Raji (cell line): Measurements from ENCODE around the gene ARHGAP24.

Experiments used
- POLR2A ChIP-seq: IDR thresholded peaks from 2 replicates; pipeline ENCODE4 v1.6.1; 2011; ENCODE audit warnings: low read depth, low read length, control low read depth; ENCODE audit not compliant: insufficient read depth

Gene ARHGAP24

DNA sequence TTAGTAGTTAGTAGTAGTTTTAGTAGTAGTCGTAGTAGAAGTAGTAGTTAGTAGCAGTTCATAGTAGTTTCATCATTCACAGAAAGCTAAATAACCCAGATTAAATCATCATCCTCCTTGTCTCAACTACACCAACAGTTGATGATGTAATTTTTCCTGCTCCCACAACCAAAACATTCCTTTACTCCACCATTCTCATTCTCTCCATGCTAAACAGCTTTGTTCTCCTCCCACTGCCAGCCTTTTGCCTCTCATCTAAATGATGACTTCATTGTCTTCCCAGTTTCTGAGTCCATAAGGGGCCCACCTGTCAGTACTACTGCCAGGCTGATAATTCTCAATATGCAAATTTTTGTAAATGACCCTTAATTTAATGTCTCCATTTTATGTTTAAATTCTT is 68.9 kb downstream of the ARHGAP24 start:
- TF ChIP-seq POLR2A = no peak

DNA sequence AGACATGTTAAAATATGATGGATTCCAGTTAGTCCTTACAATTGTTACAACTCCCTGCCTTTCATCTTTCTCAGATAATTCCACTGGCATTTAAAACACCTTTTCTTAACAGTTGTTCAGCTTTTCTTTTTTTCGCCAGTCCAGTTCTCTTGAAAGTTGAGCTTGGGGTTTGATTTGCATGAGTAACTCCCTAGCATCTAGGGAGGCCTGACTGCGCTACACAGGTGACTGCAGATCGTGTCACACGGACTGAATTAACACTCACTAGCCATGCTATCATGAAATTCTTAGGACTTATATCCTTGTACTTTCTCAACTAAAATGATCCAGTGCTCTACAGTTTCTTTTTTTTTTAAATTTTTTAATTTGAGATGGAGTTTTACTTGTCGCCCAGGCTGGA is 69.8 kb downstream of the ARHGAP24 start:
- no peak for TF ChIP-seq POLR2A

DNA sequence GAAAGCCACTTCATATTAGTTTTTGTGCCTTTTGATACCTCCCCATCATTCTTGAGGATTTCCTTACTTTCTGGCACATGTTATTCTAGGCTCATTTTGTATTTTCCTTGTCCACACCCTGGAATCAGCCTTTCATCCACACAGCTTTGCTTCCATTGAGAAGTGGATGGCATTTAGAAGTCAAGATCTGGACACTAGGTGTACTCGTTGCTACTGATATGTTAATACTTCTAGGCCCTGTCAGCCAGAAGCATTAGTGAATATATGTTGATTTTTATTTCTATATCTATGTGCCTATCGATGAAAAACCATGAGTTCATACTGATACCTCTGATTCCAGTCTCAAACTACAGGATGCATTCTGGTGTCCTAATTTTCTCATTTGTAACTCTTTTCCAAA is 73.2 kb downstream of the ARHGAP24 start:
- TF ChIP-seq POLR2A = no peak

DNA sequence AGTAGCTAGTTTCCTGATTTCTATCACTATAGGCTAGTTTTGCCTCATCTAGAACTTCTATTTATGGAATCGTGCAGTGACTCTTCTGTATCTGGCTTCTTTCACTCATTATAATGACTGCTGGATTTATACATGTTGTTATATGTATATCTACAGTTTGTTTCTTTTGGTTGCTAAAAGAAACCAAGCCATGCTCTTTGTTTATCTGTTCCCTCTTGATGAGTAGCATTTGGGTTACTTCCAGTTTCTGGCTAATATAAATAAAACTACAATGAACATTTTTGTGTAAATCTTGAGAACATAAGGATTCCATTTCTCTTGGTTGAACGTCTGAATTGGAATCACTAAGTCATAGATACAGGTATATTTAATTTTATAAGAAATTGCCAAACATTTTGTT is 73.9 kb downstream of the ARHGAP24 start:
- TF ChIP-seq POLR2A = no peak

DNA sequence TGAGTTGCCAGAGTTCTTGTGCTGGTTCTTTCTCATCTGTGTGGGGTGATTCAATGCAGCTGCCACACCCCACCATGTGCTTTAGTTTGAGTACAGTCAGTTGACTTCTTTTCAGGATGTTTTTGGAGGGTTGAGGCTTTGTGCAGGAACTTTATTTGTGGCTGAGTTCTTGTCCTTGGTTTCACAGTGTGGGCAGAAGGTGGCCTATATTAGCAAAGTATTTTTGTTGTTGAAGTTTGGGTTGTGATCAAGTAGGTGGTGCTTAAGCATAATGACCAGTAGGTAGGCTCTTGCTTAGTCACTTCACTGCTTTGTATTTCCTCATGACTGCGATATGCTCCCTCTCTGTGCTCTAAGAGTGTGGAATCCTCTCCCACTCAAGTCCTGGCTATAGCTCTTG is 80.3 kb downstream of the ARHGAP24 start:
- no peak for TF ChIP-seq POLR2A

DNA sequence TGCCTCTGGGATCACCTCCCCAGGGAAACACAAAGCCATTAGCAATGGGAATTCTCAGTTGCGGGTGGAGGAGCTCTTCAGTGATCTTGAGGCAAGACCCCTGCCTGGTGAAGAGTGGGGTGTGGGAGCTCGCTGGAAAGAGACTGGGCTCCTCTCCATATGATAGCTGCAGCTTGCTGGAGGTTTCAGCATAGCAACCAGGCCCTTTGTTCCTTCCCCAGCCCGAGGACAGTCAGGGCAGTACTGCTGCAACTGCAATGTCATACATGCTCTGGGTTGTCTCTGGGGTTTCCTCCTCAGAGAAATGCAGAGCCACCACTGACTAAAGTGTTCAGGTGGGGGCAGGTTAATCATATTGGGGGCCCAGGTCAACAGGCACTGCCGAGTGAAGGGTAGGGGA is 81.3 kb downstream of the ARHGAP24 start:
- TF ChIP-seq POLR2A = no peak

DNA sequence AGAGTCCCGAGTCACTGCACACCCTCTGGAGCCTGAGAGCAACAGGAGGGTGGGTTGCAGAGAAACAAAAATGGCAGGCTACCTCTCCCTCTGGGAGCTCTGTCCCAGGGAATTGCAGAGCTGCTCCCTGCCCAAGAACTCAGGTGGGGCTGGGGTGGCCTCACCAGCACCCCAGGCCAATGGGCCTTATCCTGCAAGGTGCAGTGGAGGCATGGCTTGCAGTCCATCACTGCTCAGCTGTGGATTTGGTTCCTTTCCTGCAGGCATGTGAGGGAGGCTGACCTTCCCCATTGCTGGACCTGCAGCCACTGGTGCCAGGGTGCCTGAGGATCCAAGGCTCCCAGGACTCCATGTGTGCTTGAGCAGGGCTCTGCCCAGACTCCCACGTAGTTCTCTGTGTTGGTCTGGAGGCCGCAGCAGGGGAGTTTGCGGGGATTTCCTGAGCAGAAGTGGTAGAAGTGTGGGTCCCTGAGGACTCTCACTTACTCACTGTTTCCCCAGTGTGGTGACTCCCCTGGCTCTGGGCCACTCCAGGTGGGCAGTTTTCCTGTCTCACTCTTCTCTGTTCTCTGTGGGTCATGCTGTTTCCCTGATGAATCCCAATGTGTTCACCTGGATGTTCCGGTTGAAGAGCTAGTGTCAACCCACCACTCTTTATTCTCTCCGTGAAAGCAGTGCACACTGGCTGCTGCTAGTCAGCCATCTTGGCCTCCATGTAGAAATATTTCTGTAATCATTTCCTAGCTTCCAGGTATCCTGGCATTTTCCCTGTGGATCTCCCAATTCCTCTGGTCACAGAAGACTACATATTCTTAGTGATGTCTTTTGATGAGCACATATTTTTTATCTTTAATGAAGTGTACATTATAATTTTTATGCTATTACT is 82.3 kb downstream of the ARHGAP24 start:
- no peak for TF ChIP-seq POLR2A

DNA sequence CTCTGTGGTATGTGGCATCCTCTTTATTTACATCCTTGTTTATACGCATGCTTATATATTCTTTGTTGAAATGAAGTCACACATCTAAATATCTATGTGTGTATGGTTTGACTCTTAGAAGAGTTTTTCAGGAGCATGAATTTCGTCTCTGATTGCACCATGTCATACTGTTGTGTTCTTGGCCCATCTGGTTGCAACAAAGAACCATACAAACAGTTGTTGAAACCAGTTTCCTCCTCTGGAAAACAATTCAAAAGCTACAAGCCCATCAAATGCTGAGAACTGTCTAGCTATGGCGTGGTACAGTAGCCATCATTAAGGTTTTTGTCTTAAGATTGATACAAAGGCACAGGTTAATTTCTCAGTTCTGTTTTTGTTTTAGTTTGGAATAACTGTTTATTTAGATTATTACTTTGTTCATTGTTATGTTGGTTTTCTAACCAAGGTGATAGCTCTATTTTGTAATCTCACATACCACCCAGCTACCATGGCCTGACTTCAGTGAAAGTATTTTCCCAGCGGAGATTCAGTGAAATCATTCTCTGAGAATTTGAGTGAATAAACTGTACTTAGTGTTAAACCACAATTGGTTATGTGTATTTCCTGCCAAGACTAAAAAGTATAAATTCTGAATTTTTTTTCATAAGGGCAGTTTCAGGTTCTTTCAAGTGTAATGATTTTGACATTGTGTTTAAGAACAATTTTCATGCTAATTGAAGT is 91.0 kb downstream of the ARHGAP24 start:
- TF ChIP-seq POLR2A = no peak

DNA sequence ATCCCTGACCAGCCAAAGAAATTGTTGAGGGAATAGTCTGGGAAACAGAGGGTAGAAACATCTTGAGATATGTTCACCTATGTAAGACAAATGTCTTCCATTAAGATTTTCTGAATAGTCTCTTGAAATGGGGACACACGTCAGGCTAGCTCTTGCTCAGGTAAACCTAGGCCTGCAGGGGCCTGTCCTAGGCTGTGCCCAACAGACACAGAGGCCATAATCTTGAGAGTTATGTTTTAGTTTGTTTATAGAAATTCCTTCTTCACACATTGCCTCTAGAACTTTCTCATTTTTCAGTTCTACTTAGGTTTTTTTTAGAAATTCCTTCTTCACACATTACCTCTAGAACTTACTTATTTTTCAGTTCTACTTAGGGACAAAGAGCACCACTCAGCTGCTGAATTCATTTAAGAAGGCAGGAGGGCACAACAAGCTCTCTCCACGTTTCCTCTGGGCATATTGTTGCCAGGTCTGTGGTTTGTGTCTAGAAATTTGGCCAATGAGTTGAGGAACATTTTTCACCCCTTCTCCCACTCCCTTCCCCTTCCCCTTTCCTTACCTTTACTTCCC is 94.9 kb downstream of the ARHGAP24 start:
- TF ChIP-seq POLR2A = no peak

DNA sequence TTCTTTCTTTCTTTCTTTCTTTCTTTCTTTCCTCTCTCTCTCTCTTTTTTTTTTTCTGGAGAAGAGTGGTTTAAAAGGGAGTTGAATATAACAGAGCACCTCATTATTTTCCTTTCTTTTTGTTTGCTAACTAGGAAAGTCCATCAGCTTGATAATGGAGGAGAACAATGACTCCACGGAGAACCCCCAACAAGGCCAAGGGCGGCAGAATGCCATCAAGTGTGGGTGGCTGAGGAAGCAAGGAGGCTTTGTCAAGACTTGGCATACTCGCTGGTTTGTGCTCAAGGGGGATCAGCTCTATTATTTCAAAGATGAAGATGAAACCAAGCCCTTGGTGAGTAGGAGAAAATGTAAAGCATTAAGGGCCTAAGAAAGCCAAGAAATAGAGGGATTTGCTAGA is 95.4 kb downstream of the ARHGAP24 start:
- no peak for TF ChIP-seq POLR2A

DNA sequence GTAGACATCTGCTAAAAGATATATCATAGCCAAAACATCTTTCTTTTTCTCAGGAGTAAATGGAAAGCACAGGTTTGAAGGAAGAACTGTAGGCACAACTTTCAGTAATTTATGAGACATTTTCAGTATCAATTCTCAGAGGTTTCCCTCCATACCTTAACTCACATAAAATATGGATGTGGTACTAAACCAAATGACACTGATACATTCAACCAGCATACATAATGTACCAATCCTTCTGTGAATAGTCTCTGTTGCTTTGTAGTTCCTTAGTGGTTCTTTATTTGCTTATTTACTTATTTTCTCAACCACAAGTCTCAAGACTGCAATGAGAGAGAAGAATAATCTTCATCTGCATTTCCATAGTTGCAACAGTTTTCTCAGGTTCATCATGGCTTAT is 96.1 kb downstream of the ARHGAP24 start:
- no peak for TF ChIP-seq POLR2A

DNA sequence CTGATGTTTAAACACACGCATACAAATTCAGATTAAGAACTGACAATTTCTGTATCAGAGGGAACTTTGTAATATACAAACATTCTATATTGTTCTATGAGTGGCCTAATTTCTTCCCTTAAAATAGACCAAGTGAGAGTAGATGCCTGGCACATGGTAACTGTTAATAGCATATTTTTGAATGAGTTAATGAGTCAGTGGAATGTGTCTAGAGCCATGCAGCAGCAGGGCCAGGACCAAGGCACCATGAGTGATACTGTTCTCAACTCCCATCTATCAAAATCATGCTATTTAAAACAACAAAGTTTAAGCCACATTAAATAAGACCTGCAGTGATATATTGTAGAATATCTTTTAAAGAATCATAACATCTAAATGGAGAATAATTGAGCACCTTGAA is 98.3 kb downstream of the ARHGAP24 start:
- no peak for TF ChIP-seq POLR2A

DNA sequence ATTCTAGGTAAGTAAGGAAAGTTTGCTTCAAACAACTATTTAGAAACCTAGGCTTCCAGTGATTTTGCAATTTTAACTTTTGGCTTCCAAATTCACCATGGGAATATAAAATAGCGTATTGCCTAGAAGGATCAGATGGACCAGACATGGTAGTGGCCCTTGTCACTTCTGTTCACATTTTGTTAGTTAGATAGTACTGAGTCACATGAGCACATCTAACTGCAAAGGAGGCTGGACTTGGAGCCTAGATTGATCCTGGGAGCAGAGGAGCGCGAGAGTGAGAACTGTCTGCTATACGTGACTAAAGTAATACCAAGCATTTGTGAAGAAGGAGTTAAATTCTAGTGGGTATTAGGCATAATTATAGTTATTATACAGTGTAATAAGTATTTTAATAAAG is 102.4 kb downstream of the ARHGAP24 start:
- TF ChIP-seq POLR2A = no peak

DNA sequence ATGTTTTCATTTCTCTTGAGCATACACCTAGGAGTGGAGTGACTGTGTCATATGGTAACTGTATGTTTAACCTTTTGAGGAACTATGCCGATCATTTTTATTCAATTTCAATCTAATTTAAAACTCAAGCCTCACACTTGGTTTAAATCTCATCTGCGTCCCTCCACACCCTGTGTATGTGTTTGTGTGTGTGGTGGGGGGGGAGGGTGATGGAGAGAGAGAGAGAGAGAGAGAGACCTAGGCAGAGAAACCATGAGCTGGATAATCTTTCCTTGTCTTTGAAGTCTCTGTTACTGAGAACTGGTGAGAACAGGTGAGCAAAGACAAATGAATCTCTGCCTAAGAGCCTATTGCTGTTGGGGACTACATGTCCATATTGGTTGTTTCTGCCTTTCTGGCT is 105.0 kb downstream of the ARHGAP24 start:
- no peak for TF ChIP-seq POLR2A

DNA sequence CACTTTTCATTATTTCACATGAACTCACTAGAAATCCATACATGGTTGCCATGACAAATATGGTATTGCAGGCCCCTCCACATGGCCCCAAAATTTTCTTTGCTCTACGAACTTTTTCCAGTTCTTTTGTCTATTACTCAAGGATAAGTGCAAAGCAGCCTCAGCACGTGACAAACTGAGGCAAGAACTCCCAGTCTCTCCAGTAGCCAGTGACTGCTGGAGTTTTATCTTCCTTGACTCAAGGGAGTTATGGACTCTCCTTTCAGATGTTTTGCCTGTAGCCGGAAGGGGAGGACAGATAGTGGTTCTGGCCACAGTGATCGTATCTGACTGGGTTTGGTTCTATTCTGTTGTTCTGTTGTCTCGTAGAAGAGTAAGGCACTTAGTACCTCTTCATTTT is 105.5 kb downstream of the ARHGAP24 start:
- no peak for TF ChIP-seq POLR2A

DNA sequence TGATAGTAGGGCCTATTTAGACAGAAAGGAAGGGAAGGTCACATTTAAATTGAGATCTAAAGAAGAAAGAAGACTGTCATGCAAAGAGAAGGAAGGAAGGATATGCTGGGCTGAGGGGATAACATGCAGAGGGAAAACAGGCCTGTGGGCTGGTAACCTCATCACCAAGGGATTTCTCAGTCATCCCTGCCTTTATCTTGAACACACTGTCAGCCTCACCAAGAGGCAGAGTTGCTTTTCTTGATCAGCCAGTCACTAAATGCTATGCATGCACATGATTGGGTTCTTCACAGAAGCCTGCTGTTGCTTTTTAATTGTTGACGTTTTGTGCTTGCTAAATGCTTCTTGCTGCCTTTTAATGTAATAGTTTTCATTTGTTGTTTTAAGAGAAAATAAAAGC is 113.0 kb downstream of the ARHGAP24 start:
- no peak for TF ChIP-seq POLR2A
